HCT116 (cell line): ENCODE data around the gene TIPARP. TPM values are rescaled to one million over a fixed set of nuclear protein-coding genes. Genes with fewer than 3 reads are reported as not detected.

ENCODE experiments used
- ATAC-seq: fragments of 200-7000 bp; cut with Tn5 transposase; 2 replicates; pipeline ENCODE4 v1.9.1; 2020; ENCODE audit warnings: mild to moderate bottlenecking, moderate library complexity
- BruUV-seq: library from RNA; stranded (reverse); fragments of 400-500 nt; replicated peaks from 2 replicates; lab custom pipeline; 2021; lab: Mats Ljungman, UMichigan
- CTCF ChIA-PET: fragments of 300-600 bp; sonication (Branson Sonifier 250); formaldehyde crosslinking; loops from one replicate; lab custom pipeline; 2021; ENCODE audit warnings: antibody characterized with exemption; lab: Charles Lee
- POLR2A ChIA-PET: fragments of 300-600, 350-600 bp; sonication (Branson Sonifier 250); formaldehyde crosslinking; loops from one replicate; lab custom pipeline; 2021; ENCODE audit warnings: antibody characterized with exemption; lab: Charles Lee
- RAD21 ChIA-PET, 2 experiments: fragments of 300-600 bp; sonication (Branson Sonifier 250); formaldehyde crosslinking; loops; one replicate each; lab custom pipeline; 2023; ENCODE audit warnings: low total read pairs in 2 of 2; ENCODE audit not compliant: uncharacterized antibody in 2 of 2, unreplicated experiment in 2 of 2, low non-redundant PET in 1 of 2; lab: Charles Lee
- DNase-seq: peaks from one replicate; pipeline ENCODE4 v3.0.0-alpha.2; 2010; ENCODE audit warnings: low read depth, low spot score
- H2AFZ ChIP-seq: fragments of 200-600 bp; shearing (Covaris generic), sonication (generic); 2 replicates; pipeline ENCODE4 v1.6.1; 2017; ENCODE audit warnings: low read depth, mixed run types, mixed read lengths, antibody characterized with exemption, low read length; ENCODE audit not compliant: poor library complexity, severe bottlenecking
- H3K27ac ChIP-seq: 2 replicates; pipeline ENCODE4 v1.5.1; 2012; ENCODE audit warnings: low read depth, low read length
- H3K27me3 ChIP-seq: fragments of 200-600 bp; sonication (generic); 2 replicates; pipeline ENCODE4 v1.6.1; 2016; ENCODE audit warnings: mixed run types, low read length, mixed read lengths; ENCODE audit not compliant: insufficient read depth
- H3K36me3 ChIP-seq, 2 experiments: fragments of 200-500 bp in 1 of 2; fragments of 200-600 bp in 1 of 2; sonication (Bioruptor generic) in 1 of 2; sonication (generic) in 1 of 2; 2 replicates each; pipeline versions ENCODE4 v1.5.1 to v1.6.1; 2014 to 2016; ENCODE audit warnings: low read length in 2 of 2, inconsistent platforms in 1 of 2, mixed read lengths in 1 of 2, mixed run types in 1 of 2; ENCODE audit not compliant: insufficient read depth in 2 of 2, control insufficient read depth in 1 of 2
- H3K4me1 ChIP-seq, 2 experiments: fragments of 200-600 bp in 1 of 2; sonication (generic) in 1 of 2; 2 replicates each; pipeline versions ENCODE4 v1.5.1 to v1.6.1; 2012 to 2017; ENCODE audit warnings: low read length in 2 of 2, inconsistent platforms in 1 of 2, mild to moderate bottlenecking in 1 of 2, mixed read lengths in 1 of 2, mixed run types in 1 of 2, moderate library complexity in 1 of 2; ENCODE audit not compliant: insufficient read depth in 2 of 2, control insufficient read depth in 1 of 2
- H3K4me2 ChIP-seq: fragments of 200-600 bp; sonication (generic); 2 replicates; pipeline ENCODE4 v1.6.1; 2017; ENCODE audit warnings: mixed run types, low read length, mixed read lengths
- H3K4me3 ChIP-seq, 2 experiments: fragments of 200-600 bp in 1 of 2; sonication (generic) in 1 of 2; replicated peaks in 1 of 2; 2 replicates each; pipeline ENCODE4 v1.5.1; 2011 to 2016; ENCODE audit warnings: low read length in 2 of 2, control low read depth in 1 of 2, low read depth in 1 of 2, mild to moderate bottlenecking in 1 of 2, mixed read lengths in 1 of 2, mixed run types in 1 of 2
- H3K79me2 ChIP-seq: fragments of 200-600 bp; sonication (generic); 2 replicates; pipeline ENCODE4 v1.6.1; 2017; ENCODE audit warnings: mild to moderate bottlenecking, mixed run types, low read length, moderate library complexity, mixed read lengths; ENCODE audit not compliant: insufficient read depth
- H3K9ac ChIP-seq: fragments of 200-600 bp; sonication (generic); 2 replicates; pipeline ENCODE4 v1.6.1; 2016; ENCODE audit warnings: low read length, mixed read lengths
- H3K9me2 ChIP-seq: fragments of 200-600 bp; sonication (generic), shearing (Covaris generic); 2 replicates; pipeline ENCODE4 v1.6.1; 2017; ENCODE audit warnings: mixed run types, mild to moderate bottlenecking, moderate library complexity; ENCODE audit not compliant: insufficient read depth
- H3K9me3 ChIP-seq, 2 experiments: fragments of 200-500 bp in 1 of 2; fragments of 200-600 bp in 1 of 2; sonication (Bioruptor generic) in 1 of 2; sonication (generic) in 1 of 2; 2 replicates each; pipeline ENCODE4 v1.6.1; 2014 to 2017; ENCODE audit warnings: low read length in 2 of 2, mixed read lengths in 2 of 2, inconsistent platforms in 1 of 2, low read depth in 1 of 2, mild to moderate bottlenecking in 1 of 2, mixed run types in 1 of 2, moderate library complexity in 1 of 2; ENCODE audit not compliant: control insufficient read depth in 1 of 2, insufficient read depth in 1 of 2
- H4K20me1 ChIP-seq: fragments of 200-600 bp; sonication (generic), shearing (Covaris generic); 2 replicates; pipeline ENCODE4 v1.6.1; 2017; ENCODE audit warnings: mixed run types, mild to moderate bottlenecking, moderate library complexity; ENCODE audit not compliant: insufficient read depth
- ATF3 ChIP-seq: IDR thresholded peaks from 2 replicates; pipeline ENCODE4 v1.6.1; 2012
- CBX3 ChIP-seq: IDR thresholded peaks from 2 replicates; pipeline ENCODE4 v1.6.1; 2012; ENCODE audit warnings: low read depth
- CEBPB ChIP-seq: IDR thresholded peaks from 2 replicates; pipeline ENCODE4 v1.6.1; 2012; ENCODE audit warnings: low read depth
- CTCF ChIP-seq, 3 experiments: fragments of 200-600 bp in 1 of 3; sonication (generic) in 1 of 3; IDR thresholded peaks in 2 of 3; conservative IDR thresholded peaks in 1 of 3; 2 replicates each; pipeline ENCODE4 v1.5.1; 2012 to 2017; ENCODE audit warnings: low read depth in 2 of 3, low read length in 2 of 3, antibody characterized with exemption in 1 of 3, borderline replicate concordance in 1 of 3, control low read depth in 1 of 3, mild to moderate bottlenecking in 1 of 3, mixed read lengths in 1 of 3, mixed run types in 1 of 3, moderate library complexity in 1 of 3; ENCODE audit not compliant: insufficient read depth in 1 of 3
- ELF1 ChIP-seq: IDR thresholded peaks from 2 replicates; pipeline ENCODE4 v1.6.1; 2012; ENCODE audit warnings: low read depth, borderline replicate concordance
- EZH2 ChIP-seq: fragments of 200-600 bp; sonication (generic); IDR thresholded peaks from 2 replicates; pipeline ENCODE4 v1.6.1; 2017; ENCODE audit warnings: antibody characterized with exemption, mixed run types
- FOSL1 ChIP-seq: IDR thresholded peaks from 2 replicates; pipeline ENCODE4 v1.6.1; 2012; ENCODE audit warnings: low read depth
- JUND ChIP-seq: IDR thresholded peaks from 2 replicates; pipeline ENCODE4 v1.6.1; 2012
- POLR2AphosphoS5 ChIP-seq: IDR thresholded peaks from 2 replicates; pipeline ENCODE4 v1.6.1; 2011; ENCODE audit warnings: mild to moderate bottlenecking, low read depth, low read length, moderate library complexity
- RAD21 ChIP-seq: IDR thresholded peaks from 2 replicates; pipeline ENCODE4 v1.6.1; 2012; ENCODE audit warnings: low read depth, mild to moderate bottlenecking
- REST ChIP-seq: IDR thresholded peaks from 2 replicates; pipeline ENCODE4 v1.6.1; 2012; ENCODE audit warnings: low read depth
- SIN3A ChIP-seq: IDR thresholded peaks from 2 replicates; pipeline ENCODE4 v1.6.1; 2012; ENCODE audit warnings: low read depth
- SP1 ChIP-seq: IDR thresholded peaks from 2 replicates; pipeline ENCODE4 v1.6.1; 2012; ENCODE audit warnings: low read depth
- SRF ChIP-seq: IDR thresholded peaks from 2 replicates; pipeline ENCODE4 v1.6.1; 2012; ENCODE audit warnings: low read depth
- TCF7L2 ChIP-seq: IDR thresholded peaks from 2 replicates; pipeline ENCODE4 v1.7.0; 2011; ENCODE audit warnings: borderline replicate concordance, inconsistent platforms; ENCODE audit not compliant: insufficient read depth, insufficient read length; ENCODE audit errors: extremely low read depth
- YY1 ChIP-seq: IDR thresholded peaks from 2 replicates; pipeline ENCODE4 v1.6.1; 2011; ENCODE audit warnings: low read length, low read depth, moderate library complexity, mild to moderate bottlenecking; ENCODE audit not compliant: insufficient replicate concordance; ENCODE audit errors: extremely low read depth
- intact Hi-C: fragments of 100-400 bp; cut with micrococcal nuclease; formaldehyde crosslinking; loops from 2 replicates; pipeline ENCODE4 v1.10.0; 2022
- total RNA-seq: library from RNA; stranded (reverse); gene quantifications from one replicate; pipeline ENCODE4 v1.2.1, GENCODE V29; 2021; ENCODE audit not compliant: unreplicated experiment

TIPARP gene
- total RNA-seq, 1 experiment from 2014 or later: 51.3 TPM

DNA sequence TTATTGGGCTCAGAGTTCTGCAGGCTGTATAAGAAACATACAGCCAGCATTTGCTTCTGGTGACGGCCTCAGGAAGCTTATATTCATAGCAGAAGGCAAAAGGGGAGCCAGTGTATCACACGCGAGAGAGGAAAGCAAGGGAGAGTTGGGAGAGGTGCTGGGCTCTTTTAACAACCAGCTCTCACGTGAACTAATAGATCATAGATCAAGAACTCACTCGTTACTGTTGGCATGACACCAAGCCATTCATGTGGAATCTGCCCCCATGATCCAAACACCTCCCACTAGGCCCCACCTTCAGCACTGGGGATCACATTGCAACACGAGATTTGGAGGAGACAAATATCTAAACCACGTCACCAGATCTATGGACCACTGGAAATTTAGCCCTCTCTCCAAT lies 70.2 kb downstream of the TIPARP start (continued):
- no peak for TF ChIP-seq REST
- TF ChIP-seq SRF: no peak
- TF ChIP-seq ELF1: no peak
- no peak for TF ChIP-seq EZH2
- no peak for TF ChIP-seq ATF3
- TF ChIP-seq, all 23 proteins: peak for 0

GRCh38 chr3:156745766-156746165 lies 71.4 kb downstream of the TIPARP start:
- CTCF ChIA-PET: no interaction called here
- Histone ChIP-seq H3K4me2 (no peak overlapping the region), H3K9ac (no peak overlapping the region), H2AFZ (no peak overlapping the region), H3K36me3 (no peaks in the 10 kb centered on the region), H3K9me3 (peaks cover 0 to 14% of the 10 kb centered on the region in 2 experiments; a peak in 1 of 4 replicates), H3K79me2 (no peaks in the 10 kb centered on the region), H3K9me2 (no peaks in the 10 kb centered on the region), H3K4me1 (no peaks in the 10 kb centered on the region; a peak in 1 of 4 replicates), H3K27ac (no peak overlapping the region), H3K27me3 (no peaks in the 10 kb centered on the region), H4K20me1 (no peaks in the 10 kb centered on the region), H3K4me3 (no peak overlapping the region)
- no TSS peak for BruUV-seq
- RAD21 ChIA-PET: no interaction called here
- intact Hi-C loops: no loop called here
- POLR2A ChIA-PET: no interaction called here
- ATAC-seq (no peak), DNase-seq (no peak)
- TF ChIP-seq CBX3: no peak
- no peak for TF ChIP-seq RAD21
- TF ChIP-seq FOSL1: no peak
- TF ChIP-seq YY1: no peak
- TF ChIP-seq JUND: no peak
- TF ChIP-seq ELF1: no peak
- TF ChIP-seq CEBPB: no peak
- TF ChIP-seq REST: no peak
- no peak for TF ChIP-seq CTCF (IDR thresholded peaks at IDR 0.05 in 2 of 3, conservative IDR thresholded peaks at IDR 0.05 in 1 of 3; ENCODE audit: borderline replicate concordance in 1 of 3, insufficient read depth in 1 of 3, low read depth in 2 of 3, low read length in 2 of 3)
- no peak for TF ChIP-seq SP1
- no peak for TF ChIP-seq TCF7L2
- no peak for TF ChIP-seq POLR2AphosphoS5
- no peak for TF ChIP-seq SRF
- no peak for TF ChIP-seq SIN3A
- TF ChIP-seq ATF3: no peak
